ENCODE results near the gene NUP42. TPM values are rescaled to one million over a fixed set of nuclear protein-coding genes. Genes with fewer than 3 reads are reported as not detected.
A peak's percentile ranks its signal among the peaks of the same experiment; 100 is the strongest.

Gene NUP42
- total and polyA plus RNA-seq, 2 donors from 2014 or later, result 24.8 to 28.8 TPM

GRCh38 chr7:23230641-23231101 is 48.8 kb downstream of the NUP42 start:
- intact Hi-C loops (cut with DNase I), result no loop called here
- no peaks in the 10 kb centered on the region for H3K4me1 ChIP-seq (ENCODE audit: control insufficient read depth in 2 of 3, insufficient read depth in 2 of 3, low read depth in 1 of 3, low read length in 3 of 3)
- no peak for TF ChIP-seq CTCF (IDR thresholded peaks at IDR 0.05; ENCODE audit: borderline replicate concordance, extremely low read depth, insufficient read depth)
- DNase-seq, result no peak
- H3K9me3 ChIP-seq (ENCODE audit: control insufficient read depth in 2 of 3, insufficient read depth in 1 of 3, low read length in 3 of 3), result peaks cover 0 to 4% (median 0%) of the 10 kb centered on the region in 3 donors
- H3K9ac ChIP-seq (ENCODE audit: low read length in 3 of 3), result no peak overlapping the region
- no peak overlapping the region for H3K27ac ChIP-seq (ENCODE audit: low read depth in 2 of 2, low read length in 2 of 2)
- H3K36me3 ChIP-seq (ENCODE audit: control insufficient read depth in 2 of 3, insufficient read depth in 3 of 3, low read length in 3 of 3), result no peaks in the 10 kb centered on the region
- H3K27me3 ChIP-seq (ENCODE audit: control insufficient read depth, insufficient read depth, low read length), result no peaks in the 10 kb centered on the region
- FAIRE-seq, result no peak
- H3K4me3 ChIP-seq (ENCODE audit: low read length in 3 of 3), result no peak overlapping the region

GRCh38 chr7:23232966-23233365 is 51.1 kb downstream of the NUP42 start:
- Histone ChIP-seq H3K4me3 (ENCODE audit: low read length in 3 of 3) (no peak overlapping the region), H3K9ac (ENCODE audit: low read length in 3 of 3) (no peak overlapping the region), H3K27me3 (ENCODE audit: control insufficient read depth, insufficient read depth, low read length) (no peaks in the 10 kb centered on the region), H3K4me1 (ENCODE audit: control insufficient read depth in 2 of 3, insufficient read depth in 2 of 3, low read depth in 1 of 3, low read length in 3 of 3) (no peaks in the 10 kb centered on the region), H3K27ac (ENCODE audit: low read depth in 2 of 2, low read length in 2 of 2) (no peak overlapping the region), H3K9me3 (ENCODE audit: control insufficient read depth in 2 of 3, insufficient read depth in 1 of 3, low read length in 3 of 3) (peaks cover 0 to 4% (median 0%) of the 10 kb centered on the region in 3 donors), H3K36me3 (ENCODE audit: control insufficient read depth in 2 of 3, insufficient read depth in 3 of 3, low read length in 3 of 3) (no peaks in the 10 kb centered on the region)
- intact Hi-C loops (cut with DNase I), result no loop called here
- TF ChIP-seq CTCF (IDR thresholded peaks at IDR 0.05; ENCODE audit: borderline replicate concordance, extremely low read depth, insufficient read depth), result no peak
- no peak for DNase-seq
- FAIRE-seq, result no peak

- H3K9ac ChIP-seq (ENCODE audit: low read length in 3 of 3), result no peak overlapping the region
- intact Hi-C loops (cut with DNase I), result no loop called here
- H3K27ac ChIP-seq (ENCODE audit: low read depth in 2 of 2, low read length in 2 of 2), result no peak overlapping the region
- FAIRE-seq (no peak), DNase-seq (peak in 2 of 5 donors; percentile 10 to 12)
- no peaks in the 10 kb centered on the region for H3K9me3 ChIP-seq (ENCODE audit: control insufficient read depth in 2 of 3, insufficient read depth in 1 of 3, low read length in 3 of 3)
- no peaks in the 10 kb centered on the region for H3K4me1 ChIP-seq (ENCODE audit: control insufficient read depth in 2 of 3, insufficient read depth in 2 of 3, low read depth in 1 of 3, low read length in 3 of 3)
- H3K27me3 ChIP-seq (ENCODE audit: control insufficient read depth, insufficient read depth, low read length), result no peaks in the 10 kb centered on the region
- peak overlapping the region in 1 of 3 donors; percentile 32 for H3K4me3 ChIP-seq (ENCODE audit: low read length in 3 of 3)
- no peaks in the 10 kb centered on the region for H3K36me3 ChIP-seq (ENCODE audit: control insufficient read depth in 2 of 3, insufficient read depth in 3 of 3, low read length in 3 of 3)
- TF ChIP-seq CTCF (IDR thresholded peaks at IDR 0.05; ENCODE audit: borderline replicate concordance, extremely low read depth, insufficient read depth), result peak; percentile 2
Observed at GRCh38 chr7:23234569-23235296, 52.9 kb downstream of the NUP42 start.
